ENCODE data around the gene PRSS2. TPM values are rescaled to one million over a fixed set of nuclear protein-coding genes. Genes with fewer than 3 reads are reported as not detected.

PRSS2 gene
- polyA plus RNA-seq, 1 experiment = not detected

GRCh38 chr7:142788303-142789289 is 17.8 kb downstream of the PRSS2 start:
- POLR2A ChIA-PET = no interaction called here
- H3K9me3 ChIP-seq (ENCODE audit: control insufficient read depth, insufficient read depth, low read length) = no peaks in the 10 kb centered on the region
- H3K4me3 ChIP-seq (ENCODE audit: low read depth, low read length) = no peak overlapping the region
- no peak overlapping the region for H3K27ac ChIP-seq (ENCODE audit: low read depth, low read length)
- TF ChIP-seq CTCF (IDR thresholded peaks at IDR 0.05; ENCODE audit: low read depth, low read length) = no peak
- no peak for DNase-seq (ENCODE audit: low read depth, low spot score)
- CTCF ChIA-PET = interaction anchor here (0.8 kb wide), 1 partner anchor 253 kb away, joined by 5 read pairs; no protein-coding TSS in a partner anchor
- H3K27me3 ChIP-seq (ENCODE audit: control insufficient read depth, insufficient read depth, low read length) = peaks cover 11% of the 10 kb centered on the region

- Histone ChIP-seq H3K9me3 (ENCODE audit: control insufficient read depth, insufficient read depth, low read length) (no peaks in the 10 kb centered on the region), H3K4me3 (ENCODE audit: low read depth, low read length) (no peak overlapping the region), H3K27ac (ENCODE audit: low read depth, low read length) (no peak overlapping the region), H3K27me3 (ENCODE audit: control insufficient read depth, insufficient read depth, low read length) (peaks cover 15% of the 10 kb centered on the region)
- POLR2A ChIA-PET = no interaction called here
- no peak for DNase-seq (ENCODE audit: low read depth, low spot score)
- no peak for TF ChIP-seq CTCF (IDR thresholded peaks at IDR 0.05; ENCODE audit: low read depth, low read length)
- CTCF ChIA-PET = no interaction called here
Measured at GRCh38 chr7:142789441-142789840, 18.7 kb downstream of the PRSS2 start.

GRCh38 chr7:142790056-142790455 is 19.3 kb downstream of the PRSS2 start:
- POLR2A ChIA-PET = no interaction called here

GRCh38 chr7:142790555-142790954 is 19.8 kb downstream of the PRSS2 start:
- no peak for DNase-seq (ENCODE audit: low read depth, low spot score)
- H3K27ac ChIP-seq (ENCODE audit: low read depth, low read length) = no peak overlapping the region
- no peak for TF ChIP-seq CTCF (IDR thresholded peaks at IDR 0.05; ENCODE audit: low read depth, low read length)
- CTCF ChIA-PET = interaction anchor here (0.8 to 1.2 kb wide), 2 partner anchors 256 to 275 kb away, joined by 3 to 4 read pairs; no protein-coding TSS in a partner anchor
- POLR2A ChIA-PET = no interaction called here
- peaks cover 23% of the 10 kb centered on the region for H3K27me3 ChIP-seq (ENCODE audit: control insufficient read depth, insufficient read depth, low read length)
- H3K4me3 ChIP-seq (ENCODE audit: low read depth, low read length) = no peak overlapping the region
- no peaks in the 10 kb centered on the region for H3K9me3 ChIP-seq (ENCODE audit: control insufficient read depth, insufficient read depth, low read length)

More at GRCh38 chr7:142790056-142790455, 19.3 kb downstream of the PRSS2 start:
- Histone ChIP-seq H3K9me3 (ENCODE audit: control insufficient read depth, insufficient read depth, low read length) (no peaks in the 10 kb centered on the region), H3K4me3 (ENCODE audit: low read depth, low read length) (no peak overlapping the region), H3K27me3 (ENCODE audit: control insufficient read depth, insufficient read depth, low read length) (peaks cover 19% of the 10 kb centered on the region), H3K27ac (ENCODE audit: low read depth, low read length) (no peak overlapping the region)
- TF ChIP-seq CTCF (IDR thresholded peaks at IDR 0.05; ENCODE audit: low read depth, low read length) = no peak
- CTCF ChIA-PET = interaction anchor here (1.2 kb wide), 1 partner anchor 274 kb away, joined by 4 read pairs; no protein-coding TSS in a partner anchor
- no peak for DNase-seq (ENCODE audit: low read depth, low spot score)

- POLR2A ChIA-PET = no interaction called here
Measured at GRCh38 chr7:142791502-142791901, 20.7 kb downstream of the PRSS2 start.

More at GRCh38 chr7:142791502-142791901, 20.7 kb downstream of the PRSS2 start:
- no peak for TF ChIP-seq CTCF (IDR thresholded peaks at IDR 0.05; ENCODE audit: low read depth, low read length)
- CTCF ChIA-PET = interaction anchor here (0.8 to 1.2 kb wide), 2 partner anchors 257 kb away, joined by 3 read pairs; no protein-coding TSS in a partner anchor
- DNase-seq (ENCODE audit: low read depth, low spot score) = no peak
- H3K27ac ChIP-seq (ENCODE audit: low read depth, low read length) = no peak overlapping the region
- H3K27me3 ChIP-seq (ENCODE audit: control insufficient read depth, insufficient read depth, low read length) = peaks cover 29% of the 10 kb centered on the region
- no peaks in the 10 kb centered on the region; the same call in 1 of the 2 replicates for H3K9me3 ChIP-seq (ENCODE audit: control insufficient read depth, insufficient read depth, low read length)
- H3K4me3 ChIP-seq (ENCODE audit: low read depth, low read length) = no peak overlapping the region
